Lower leg skin (tissue), 3 donors: ENCODE results near the gene MTERF4.

ENCODE experiments used
- POLR2A ChIP-seq, 2 donors: fragments of 450-650 bp; IDR thresholded peaks; one replicate each; pipeline ENCODE4 v1.6.1; 2016 to 2017; ENCODE audit warnings: antibody characterized with exemption in 2 of 2, mild to moderate bottlenecking in 1 of 2, moderate library complexity in 1 of 2
- TF ChIP-seq, protein P1 (sequence below), 3 donors: fragments of 450-650 bp; IDR thresholded peaks; one replicate each; pipeline ENCODE4 v1.5.1; 2016; ENCODE audit warnings: antibody characterized with exemption in 3 of 3, mild to moderate bottlenecking in 3 of 3, moderate library complexity in 2 of 3

DNA sequence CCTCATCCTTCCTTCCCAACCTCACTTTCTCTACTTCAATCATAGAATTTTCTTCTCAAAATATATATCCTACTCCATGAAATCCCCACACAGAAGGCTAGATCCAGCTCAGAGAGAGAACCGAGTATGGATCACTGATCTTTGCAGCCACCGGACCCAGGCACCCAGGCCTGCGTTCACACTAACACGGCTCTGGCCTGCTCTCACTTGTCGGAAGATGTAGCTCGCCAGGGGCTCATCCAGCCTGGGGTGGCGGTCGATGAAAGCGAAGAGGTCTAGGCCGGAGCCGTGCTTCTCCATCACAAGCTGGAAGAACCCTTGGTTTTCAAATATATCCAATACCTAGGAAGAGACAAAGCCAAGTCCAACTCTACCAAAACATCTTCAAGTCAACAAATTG lies 12.7 kb upstream of the MTERF4 start:
- TF ChIP-seq, protein P1, sequence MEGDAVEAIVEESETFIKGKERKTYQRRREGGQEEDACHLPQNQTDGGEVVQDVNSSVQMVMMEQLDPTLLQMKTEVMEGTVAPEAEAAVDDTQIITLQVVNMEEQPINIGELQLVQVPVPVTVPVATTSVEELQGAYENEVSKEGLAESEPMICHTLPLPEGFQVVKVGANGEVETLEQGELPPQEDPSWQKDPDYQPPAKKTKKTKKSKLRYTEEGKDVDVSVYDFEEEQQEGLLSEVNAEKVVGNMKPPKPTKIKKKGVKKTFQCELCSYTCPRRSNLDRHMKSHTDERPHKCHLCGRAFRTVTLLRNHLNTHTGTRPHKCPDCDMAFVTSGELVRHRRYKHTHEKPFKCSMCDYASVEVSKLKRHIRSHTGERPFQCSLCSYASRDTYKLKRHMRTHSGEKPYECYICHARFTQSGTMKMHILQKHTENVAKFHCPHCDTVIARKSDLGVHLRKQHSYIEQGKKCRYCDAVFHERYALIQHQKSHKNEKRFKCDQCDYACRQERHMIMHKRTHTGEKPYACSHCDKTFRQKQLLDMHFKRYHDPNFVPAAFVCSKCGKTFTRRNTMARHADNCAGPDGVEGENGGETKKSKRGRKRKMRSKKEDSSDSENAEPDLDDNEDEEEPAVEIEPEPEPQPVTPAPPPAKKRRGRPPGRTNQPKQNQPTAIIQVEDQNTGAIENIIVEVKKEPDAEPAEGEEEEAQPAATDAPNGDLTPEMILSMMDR (IDR thresholded peaks at IDR 0.05): no peak
- no peak for TF ChIP-seq POLR2A (IDR thresholded peaks at IDR 0.05)
